ENCODE results near the gene IKZF4. TPM values are rescaled to one million over a fixed set of nuclear protein-coding genes. Genes with fewer than 3 reads are reported as not detected.
A peak's percentile ranks its signal among the peaks of the same experiment; 100 is the strongest.
"Not testable (repeated sequence)": the region's sequence is repeated elsewhere in the genome, so short reads cannot be mapped to it uniquely, and the experiment has no call there.

Gene IKZF4
- total and polyA plus RNA-seq, 3 experiments from 2014 or later, result 0.86 to 11.6 (median 11.0) TPM

DNA sequence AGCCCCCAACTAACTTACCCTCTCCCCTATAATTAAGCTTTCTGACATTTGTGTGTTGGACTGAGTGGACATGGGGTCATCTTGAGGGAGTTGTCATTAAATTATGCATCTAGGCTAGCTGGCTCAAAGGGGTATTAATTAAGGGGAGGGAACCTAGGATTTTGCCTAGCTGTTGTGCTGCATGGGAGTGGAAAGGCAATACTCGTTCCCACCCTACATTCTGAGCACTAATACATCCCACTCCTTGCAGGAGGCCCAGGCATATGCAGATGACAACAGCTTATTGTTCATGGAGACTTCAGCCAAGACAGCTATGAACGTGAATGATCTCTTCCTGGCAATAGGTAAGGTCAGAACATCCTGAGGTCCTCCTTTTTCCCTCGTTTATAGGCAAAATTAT is 29.7 kb upstream of the IKZF4 start:
- H3K4me3 Mint-ChIP-seq, result no peak overlapping the region

GRCh38 chr12:55993230-55993853 is 27.5 kb upstream of the IKZF4 start:
- Histone ChIP-seq H3K36me3 (ENCODE audit: insufficient read depth, low read length) (peaks cover 46% of the 10 kb centered on the region), H3K4me1 (ENCODE audit: insufficient read depth, low read length) (peaks cover 5% of the 10 kb centered on the region), H3K4me3 (ENCODE audit: low read length) (no peak overlapping the region), H3K27me3 (ENCODE audit: insufficient read depth, low read length, poor library complexity, severe bottlenecking) (no peaks in the 10 kb centered on the region), H3K27ac (ENCODE audit: low read depth, low read length) (no peak overlapping the region), H3K9me3 (ENCODE audit: low read length) (no peaks in the 10 kb centered on the region)
- Mint-ChIP-seq H3K4me3 (no peak overlapping the region), H3K27me3 (no peaks in the 10 kb centered on the region), H3K27ac (peak overlapping the region in 3 of 8 donors; percentile 34 to 69 (median 42)), H3K36me3 (peaks cover 0 to 61% (median 20%) of the 10 kb centered on the region in 3 donors), H3K9me3 (no peaks in the 10 kb centered on the region), H3K4me1 (peaks cover 7 to 14% (median 9%) of the 10 kb centered on the region in 3 donors)
- CTCF ChIA-PET, result interaction anchor here (0.8 to 1.5 kb wide), 3 partner anchors 13 to 255 kb away, joined by 3 to 6 read pairs (median 3); partner anchors contain the start of gene ZC3H10
- no peak for DNase-seq
- POLR2A ChIA-PET, result interaction anchor here (0.6 kb wide), 1 partner anchor 44 kb away, joined by 3 read pairs; no protein-coding TSS in a partner anchor

More for the DNA sequence above, 29.7 kb upstream of the IKZF4 start:
- Histone ChIP-seq H3K27ac (ENCODE audit: low read depth, low read length) (no peak overlapping the region), H3K9me3 (ENCODE audit: low read length) (no peaks in the 10 kb centered on the region), H3K4me1 (ENCODE audit: insufficient read depth, low read length) (no peaks in the 10 kb centered on the region), H3K4me3 (ENCODE audit: low read length) (no peak overlapping the region), H3K36me3 (ENCODE audit: insufficient read depth, low read length) (peaks cover 46% of the 10 kb centered on the region), H3K27me3 (ENCODE audit: insufficient read depth, low read length, poor library complexity, severe bottlenecking) (no peaks in the 10 kb centered on the region)
- ChIA-PET POLR2A (interaction anchor here (0.5 to 1.4 kb wide), 3 partner anchors 17 to 63 kb away, joined by 3 to 6 read pairs (median 3); partner anchors contain the start of gene RAB5B), CTCF (interaction anchor here (1.1 to 1.3 kb wide), 3 partner anchors 9 to 56 kb away, joined by 3 to 4 read pairs (median 4); no protein-coding TSS in a partner anchor)
- Mint-ChIP-seq H3K27me3 (no peaks in the 10 kb centered on the region), H3K36me3 (peaks cover 0 to 75% (median 22%) of the 10 kb centered on the region in 3 donors), H3K4me1 (peaks cover 3% of the 10 kb centered on the region in 3 donors), H3K9me3 (no peaks in the 10 kb centered on the region), H3K27ac (peak overlapping the region in 1 of 8 donors; percentile 17)
- DNase-seq, result no peak

DNA sequence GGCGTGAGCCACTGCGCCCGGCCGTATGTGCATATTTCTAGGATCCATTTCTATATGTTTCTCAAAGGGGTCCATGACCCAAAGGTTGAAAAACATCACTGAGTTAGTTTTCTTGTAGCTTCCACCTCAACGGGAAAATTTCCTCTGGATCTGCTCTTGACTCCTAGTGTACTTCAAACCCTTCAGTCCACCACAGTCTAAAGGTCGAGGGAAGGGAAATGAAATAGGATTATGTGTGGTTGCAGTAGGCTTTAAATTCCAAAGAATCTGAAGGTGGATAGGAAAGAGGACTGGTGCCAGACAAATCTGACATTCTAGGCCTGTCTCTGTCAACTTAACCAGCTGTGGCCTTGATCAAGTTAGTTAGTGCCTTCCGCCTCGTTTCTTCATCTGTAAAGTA is 25.5 kb upstream of the IKZF4 start:
- peaks cover 0 to 5% of the 10 kb centered on the region in 2 donors for H3K27me3 Mint-ChIP-seq
- H3K36me3 ChIP-seq (ENCODE audit: insufficient read depth, low read length), result peaks cover 36% of the 10 kb centered on the region
- H3K36me3 Mint-ChIP-seq, result peaks cover 0 to 44% (median 18%) of the 10 kb centered on the region in 3 donors
- DNase-seq, result no peak
- no peak overlapping the region for H3K4me3 ChIP-seq (ENCODE audit: low read length)
- no peaks in the 10 kb centered on the region for H3K9me3 ChIP-seq (ENCODE audit: low read length)
- H3K27me3 ChIP-seq (ENCODE audit: insufficient read depth, low read length, poor library complexity, severe bottlenecking), result no peaks in the 10 kb centered on the region
- H3K4me3 Mint-ChIP-seq, result no peak overlapping the region
- H3K27ac Mint-ChIP-seq, result peak overlapping the region in 1 of 8 donors; percentile 26
- H3K4me1 ChIP-seq (ENCODE audit: insufficient read depth, low read length), result peaks cover 5% of the 10 kb centered on the region
- ChIA-PET CTCF (interaction anchor here (0.6 to 4.7 kb wide), 22 partner anchors 10 to 256 kb away, joined by 3 to 22 read pairs (median 4); partner anchors contain the start of genes DNAJC14, PA2G4 and RAB5B), POLR2A (interaction anchor here (0.8 kb wide), 1 partner anchor 11 kb away, joined by 3 read pairs; no protein-coding TSS in a partner anchor)
- no peak overlapping the region for H3K27ac ChIP-seq (ENCODE audit: low read depth, low read length)
- H3K4me1 Mint-ChIP-seq, result peaks cover 11 to 14% (median 13%) of the 10 kb centered on the region in 3 donors
- H3K9me3 Mint-ChIP-seq, result no peaks in the 10 kb centered on the region

DNA sequence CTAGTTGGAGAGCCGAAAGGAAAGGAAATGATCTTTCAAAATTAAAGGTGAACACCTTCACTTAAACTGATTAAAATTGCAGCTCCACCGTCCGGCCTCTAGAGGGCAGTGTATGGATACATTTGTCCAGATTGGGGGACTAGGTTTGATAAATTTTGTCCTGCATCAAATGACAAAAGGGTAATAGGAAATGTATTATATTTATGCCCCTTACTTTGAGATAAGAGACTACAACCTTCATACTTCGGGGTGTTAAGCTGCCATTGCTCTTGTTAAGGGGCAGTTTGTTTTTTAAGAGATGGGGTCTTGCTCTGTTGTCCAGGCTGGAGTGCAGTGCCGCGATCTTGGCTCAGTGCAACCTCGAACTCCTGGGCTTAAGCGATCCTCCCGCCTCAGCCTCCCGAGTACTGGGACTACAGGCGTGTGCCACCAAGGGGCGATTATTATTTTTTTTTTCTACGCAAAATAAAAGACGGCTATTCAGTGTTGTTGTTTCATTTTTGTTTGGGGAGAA is 24.6 kb upstream of the IKZF4 start:
- CTCF ChIA-PET, result interaction anchor here (0.6 to 4.7 kb wide), 30 partner anchors 11 to 257 kb away, joined by 3 to 22 read pairs (median 4); partner anchors contain the start of genes DNAJC14, PA2G4, RAB5B and RNF41
- H3K27ac Mint-ChIP-seq, result peak overlapping the region in 5 of 8 donors; percentile 29 to 83 (median 78)
- POLR2A ChIA-PET, result interaction anchor here (0.8 kb wide), 1 partner anchor 10 kb away, joined by 3 read pairs; no protein-coding TSS in a partner anchor

DNA sequence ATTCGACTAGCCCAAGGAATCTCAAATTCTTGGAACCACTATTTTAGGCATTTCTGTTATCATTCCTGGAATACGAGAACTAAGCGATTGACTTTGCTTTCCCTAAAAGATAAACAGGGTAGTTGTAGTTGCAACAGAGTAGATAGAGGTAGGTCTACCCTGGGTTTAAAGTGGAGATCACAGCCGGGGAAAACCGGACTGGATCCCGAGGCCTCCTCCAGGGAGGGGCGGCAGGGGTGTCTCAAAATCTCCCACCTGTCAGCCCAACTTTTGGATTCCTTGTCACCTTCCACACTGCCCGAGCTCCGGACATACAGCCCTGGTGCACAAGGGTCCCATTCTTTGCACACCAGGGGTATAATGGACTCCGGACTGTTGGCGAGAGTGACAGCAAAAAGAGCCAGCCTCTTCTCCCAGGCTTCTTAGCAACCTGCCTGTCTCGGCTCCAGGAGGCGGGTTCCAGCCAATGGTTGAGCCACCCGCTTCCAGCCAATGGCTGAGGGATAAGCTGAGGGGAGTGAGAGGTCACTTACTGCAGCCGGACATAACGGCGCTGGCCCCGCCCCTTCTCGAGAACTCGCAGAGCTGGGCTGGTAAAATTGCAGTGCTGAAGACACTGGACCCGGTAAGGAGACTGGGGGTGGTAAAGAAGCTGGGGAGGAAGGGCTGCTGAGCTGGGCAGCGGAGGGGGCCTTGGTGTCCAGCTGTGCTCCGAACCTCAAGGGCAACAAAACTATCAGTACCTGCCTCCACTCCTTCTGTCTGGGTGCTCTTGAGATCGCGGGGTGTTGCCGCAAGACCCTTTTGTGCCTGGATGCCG is 23.9 kb upstream of the IKZF4 start, which contains the start of gene SUOX:
Gene SUOX (plus strand): TSS at position 562 of the 820 bp plus-strand sequence. CDS start 4,946 bp downstream, outside the sequence.
- Histone ChIP-seq H3K36me3 (ENCODE audit: insufficient read depth, low read length) (peaks cover 23% of the 10 kb centered on the region), H3K9me3 (ENCODE audit: low read length) (no peaks in the 10 kb centered on the region), H3K27ac (ENCODE audit: low read depth, low read length) (peak within 1 kb of the TSS; percentile 68), H3K27me3 (ENCODE audit: insufficient read depth, low read length, poor library complexity, severe bottlenecking) (no peaks in the 10 kb centered on the region), H3K4me1 (ENCODE audit: insufficient read depth, low read length) (peaks cover 5% of the 10 kb centered on the region), H3K4me3 (ENCODE audit: low read length) (peak within 1 kb of the TSS; percentile 17)
- peaks cover 11 to 14% (median 13%) of the 10 kb centered on the region in 3 donors for H3K4me1 Mint-ChIP-seq
- H3K4me3 Mint-ChIP-seq, result peak within 1 kb of the TSS in 3 of 7 donors; percentile 37 to 69 (median 44)
- peaks cover 0 to 28% (median 11%) of the 10 kb centered on the region in 3 donors for H3K36me3 Mint-ChIP-seq
- ChIA-PET CTCF (interaction anchor here (0.7 to 4.7 kb wide), 19 partner anchors 9 to 255 kb away, joined by 3 to 22 read pairs (median 4); partner anchors contain the start of genes RAB5B and RNF41), POLR2A (interaction anchor here (0.7 to 0.9 kb wide), 2 partner anchors 44 to 114 kb away, joined by 3 read pairs; no protein-coding TSS in a partner anchor)
- no peaks in the 10 kb centered on the region for H3K9me3 Mint-ChIP-seq
- peak within 1 kb of the TSS in 5 of 8 donors; percentile 29 to 82 (median 58) for H3K27ac Mint-ChIP-seq
- H3K27me3 Mint-ChIP-seq, result peaks cover 0 to 5% of the 10 kb centered on the region in 2 donors
- no peak for DNase-seq

More for the DNA sequence above, 24.6 kb upstream of the IKZF4 start:
- peaks cover 11 to 14% (median 13%) of the 10 kb centered on the region in 3 donors for H3K4me1 Mint-ChIP-seq
- Histone ChIP-seq H3K4me1 (ENCODE audit: insufficient read depth, low read length) (peaks cover 5% of the 10 kb centered on the region), H3K27me3 (ENCODE audit: insufficient read depth, low read length, poor library complexity, severe bottlenecking) (no peaks in the 10 kb centered on the region), H3K36me3 (ENCODE audit: insufficient read depth, low read length) (peaks cover 27% of the 10 kb centered on the region), H3K4me3 (ENCODE audit: low read length) (no peak overlapping the region), H3K27ac (ENCODE audit: low read depth, low read length) (no peak overlapping the region), H3K9me3 (ENCODE audit: low read length) (no peaks in the 10 kb centered on the region)
- peak overlapping the region in 1 of 7 donors; percentile 37 for H3K4me3 Mint-ChIP-seq
- H3K9me3 Mint-ChIP-seq, result no peaks in the 10 kb centered on the region
- peak; percentile 43 to 74 (median 60) for DNase-seq
- H3K27me3 Mint-ChIP-seq, result peaks cover 0 to 5% of the 10 kb centered on the region in 2 donors
- peaks cover 0 to 35% (median 13%) of the 10 kb centered on the region in 3 donors for H3K36me3 Mint-ChIP-seq

GRCh38 chr12:55997535-55997859 is 23.3 kb upstream of the IKZF4 start:
- H3K4me1 ChIP-seq (ENCODE audit: insufficient read depth, low read length), result peaks cover 5% of the 10 kb centered on the region
- H3K4me1 Mint-ChIP-seq, result peaks cover 11 to 14% (median 13%) of the 10 kb centered on the region in 3 donors
- no peaks in the 10 kb centered on the region for H3K27me3 ChIP-seq (ENCODE audit: insufficient read depth, low read length, poor library complexity, severe bottlenecking)
- no peaks in the 10 kb centered on the region for H3K9me3 Mint-ChIP-seq
- POLR2A ChIA-PET, result interaction anchor here (0.7 to 0.9 kb wide), 2 partner anchors 44 to 115 kb away, joined by 3 read pairs; no protein-coding TSS in a partner anchor
- CTCF ChIA-PET, result interaction anchor here (1.1 to 4.7 kb wide), 4 partner anchors 8 to 31 kb away, joined by 4 to 22 read pairs (median 12); partner anchors contain the start of gene RAB5B
- peaks cover 17% of the 10 kb centered on the region for H3K36me3 ChIP-seq (ENCODE audit: insufficient read depth, low read length)
- H3K27me3 Mint-ChIP-seq, result peaks cover 0 to 5% of the 10 kb centered on the region in 2 donors
- no peaks in the 10 kb centered on the region for H3K9me3 ChIP-seq (ENCODE audit: low read length)
- H3K27ac ChIP-seq (ENCODE audit: low read depth, low read length), result peak overlapping the region; percentile 68
- H3K36me3 Mint-ChIP-seq, result peaks cover 0 to 22% (median 7%) of the 10 kb centered on the region in 3 donors
- peak overlapping the region in 1 of 8 donors; percentile 55 for H3K27ac Mint-ChIP-seq
- no peak for DNase-seq
- H3K4me3 Mint-ChIP-seq, result peak overlapping the region in 3 of 7 donors; percentile 31 to 69 (median 44)
- no peak overlapping the region for H3K4me3 ChIP-seq (ENCODE audit: low read length)

- H3K4me3 Mint-ChIP-seq; H3K27me3 ChIP-seq (ENCODE audit: insufficient read depth, low read length, poor library complexity, severe bottlenecking); POLR2A ChIA-PET; H3K27me3 Mint-ChIP-seq; H3K27ac Mint-ChIP-seq; H3K4me1 ChIP-seq (ENCODE audit: insufficient read depth, low read length); H3K36me3 ChIP-seq (ENCODE audit: insufficient read depth, low read length); H3K4me3 ChIP-seq (ENCODE audit: low read length); H3K9me3 ChIP-seq (ENCODE audit: low read length); H3K27ac ChIP-seq (ENCODE audit: low read depth, low read length); H3K36me3 Mint-ChIP-seq; H3K9me3 Mint-ChIP-seq; DNase-seq: not testable (repeated sequence)
- CTCF ChIA-PET, result interaction anchor here (0.7 to 4.7 kb wide), 2 partner anchors 23 to 25 kb away, joined by 4 to 21 read pairs; partner anchors contain the start of gene RAB5B
- H3K4me1 Mint-ChIP-seq, result peaks cover 11 to 14% (median 13%) of the 10 kb centered on the region in 3 donors
Observed at GRCh38 chr12:55999522-55999921, 21.3 kb upstream of the IKZF4 start.
